ENCODE data around the gene FYCO1.
A peak's percentile ranks its signal among the peaks of the same experiment; 100 is the strongest.

The FYCO1 gene

DNA sequence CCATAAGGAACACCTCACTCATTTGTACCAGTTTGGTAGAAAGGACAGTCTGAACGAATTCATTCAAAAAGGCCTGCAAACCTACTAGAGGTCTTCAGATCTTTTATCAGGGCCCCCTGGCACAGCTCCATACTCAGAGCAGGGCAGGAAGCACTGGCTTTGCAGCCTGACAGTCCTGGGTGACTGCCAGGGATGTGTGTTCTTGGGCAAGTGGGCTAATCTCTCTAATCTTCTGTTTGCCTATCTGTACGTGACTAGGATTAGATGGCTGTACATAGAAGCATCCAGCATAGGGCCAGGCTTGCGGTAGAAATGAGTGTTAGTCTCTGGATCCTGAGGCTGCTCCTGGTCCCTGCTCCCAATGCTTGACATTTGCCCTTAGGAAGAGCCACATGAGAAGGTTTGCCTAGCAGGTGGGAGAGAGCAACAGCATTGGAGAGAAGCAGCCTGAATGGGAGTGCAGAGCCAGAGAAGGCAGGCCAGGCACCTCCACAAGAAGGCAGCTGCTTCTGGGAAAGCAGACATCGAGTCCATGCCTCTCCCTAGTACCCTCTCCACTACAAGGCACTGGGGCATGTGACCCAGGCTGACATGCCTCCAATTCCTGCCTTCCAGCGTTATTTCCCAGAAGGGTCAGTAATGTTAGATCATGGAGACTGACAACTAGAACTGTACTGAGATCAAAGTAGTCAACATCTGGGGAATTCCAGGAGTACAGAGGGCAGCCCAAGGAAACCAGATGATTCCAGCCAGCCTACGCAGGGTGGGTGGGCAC lies 53.4 kb downstream of the FYCO1 start:
- no peak for DNase-seq (ENCODE audit: low read depth)

DNA sequence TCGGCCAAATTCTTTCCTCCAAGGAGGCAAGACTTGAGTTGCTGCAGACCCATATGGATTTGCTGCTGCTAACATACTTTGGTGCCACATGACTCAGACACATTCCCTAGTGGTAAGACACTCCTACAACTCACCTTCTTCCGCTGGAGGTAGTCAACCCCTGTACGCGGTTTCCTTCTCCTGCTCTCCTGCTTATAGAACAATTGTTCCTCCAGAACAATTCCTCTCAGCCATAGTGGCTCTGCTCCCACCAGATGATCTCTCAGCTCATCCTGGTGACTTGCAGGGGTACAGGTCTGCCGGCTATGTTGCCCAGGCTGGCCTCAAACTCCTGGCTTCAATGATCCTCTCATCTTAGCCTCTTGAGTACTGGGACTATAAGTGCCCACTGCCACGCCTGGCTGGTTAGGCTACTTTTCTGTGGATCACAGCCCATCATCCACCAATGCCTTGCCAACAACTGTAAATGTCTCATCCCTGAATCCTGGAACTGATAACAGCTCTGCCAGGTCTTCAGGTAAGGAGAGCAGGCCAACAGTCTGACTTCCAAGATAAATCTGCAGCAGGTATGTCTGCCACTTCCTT lies 54.8 kb downstream of the FYCO1 start:
- no peak for DNase-seq (ENCODE audit: low read depth)

DNA sequence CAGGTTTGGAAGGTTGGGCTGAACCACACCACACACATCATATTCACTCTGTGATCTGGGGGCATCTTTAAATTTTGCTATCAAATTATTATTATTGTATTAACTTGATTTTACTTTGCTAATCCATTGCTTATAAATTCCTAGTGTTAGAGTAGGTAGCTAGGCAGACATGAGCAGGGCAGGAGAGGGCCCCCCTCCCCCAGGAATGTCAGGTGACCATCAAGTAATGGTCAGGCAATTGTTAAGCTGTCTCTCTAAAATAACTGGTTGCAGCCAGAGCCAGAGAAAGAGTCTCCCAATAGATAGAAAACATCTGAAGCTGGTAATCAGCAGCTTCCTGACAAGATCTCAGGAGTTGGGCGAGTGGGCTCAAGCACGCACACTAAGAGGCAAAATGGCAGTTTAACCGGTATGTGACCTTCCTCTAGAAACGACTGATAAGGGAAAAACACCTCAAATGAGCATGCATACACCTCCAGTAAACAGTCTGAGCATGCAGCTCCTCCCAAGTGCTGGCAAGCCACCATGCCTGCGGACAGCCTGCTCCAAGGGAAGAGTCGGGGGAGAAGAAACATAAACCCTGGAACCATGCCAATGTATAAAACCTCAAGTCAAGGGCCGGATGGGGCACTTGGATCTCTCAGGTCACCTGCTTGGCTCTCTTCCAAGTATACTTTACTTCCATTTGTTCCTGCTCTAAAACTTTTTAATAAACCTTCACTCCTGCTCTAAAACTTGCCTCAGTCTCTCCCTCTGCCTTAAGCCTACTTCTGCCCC lies 55.4 kb downstream of the FYCO1 start:
- DNase-seq (ENCODE audit: low read depth), result no peak

DNA sequence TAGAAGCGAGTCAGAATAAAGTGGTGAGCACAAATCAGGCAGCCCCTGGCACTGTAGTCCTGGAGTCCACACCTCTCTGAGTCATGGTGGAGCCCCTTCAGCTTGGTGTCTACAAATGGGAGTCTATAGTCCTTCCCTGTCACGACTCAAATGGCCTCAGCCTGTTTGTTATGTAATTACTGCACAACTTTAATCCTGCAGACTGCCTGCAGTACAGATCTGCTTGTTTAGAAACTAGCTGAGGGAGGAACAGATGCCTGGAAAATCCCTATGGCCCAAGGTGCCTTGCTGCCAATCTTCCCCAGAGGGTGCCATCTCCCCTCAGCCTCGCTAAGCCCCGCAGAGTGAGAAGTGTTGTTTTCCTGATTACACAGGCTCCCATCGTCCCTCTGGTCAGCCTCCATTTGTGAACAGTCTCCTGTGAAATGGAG lies 56.3 kb downstream of the FYCO1 start:
- DNase-seq (ENCODE audit: low read depth), result no peak

DNA sequence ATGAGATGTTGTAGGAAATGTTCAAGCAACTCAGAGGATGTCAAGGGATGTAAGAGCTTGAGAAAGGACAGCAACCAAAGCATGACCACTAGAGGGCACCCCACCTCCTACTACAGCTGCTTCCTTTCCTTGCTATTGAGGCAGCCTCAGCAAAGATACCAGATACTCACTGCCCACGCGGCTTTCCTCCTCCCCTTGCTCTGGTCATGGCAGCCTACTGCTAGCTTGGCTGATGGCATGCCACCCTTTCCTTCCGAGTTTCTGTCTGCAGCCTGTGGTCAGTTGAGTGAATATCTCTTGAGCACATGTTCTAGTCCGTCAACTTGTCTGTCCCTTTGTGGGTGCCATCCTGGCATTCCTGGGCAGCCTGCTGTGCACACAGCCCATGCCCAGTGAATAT lies 56.8 kb downstream of the FYCO1 start:
- DNase-seq (ENCODE audit: low read depth), result peak; percentile 79

DNA sequence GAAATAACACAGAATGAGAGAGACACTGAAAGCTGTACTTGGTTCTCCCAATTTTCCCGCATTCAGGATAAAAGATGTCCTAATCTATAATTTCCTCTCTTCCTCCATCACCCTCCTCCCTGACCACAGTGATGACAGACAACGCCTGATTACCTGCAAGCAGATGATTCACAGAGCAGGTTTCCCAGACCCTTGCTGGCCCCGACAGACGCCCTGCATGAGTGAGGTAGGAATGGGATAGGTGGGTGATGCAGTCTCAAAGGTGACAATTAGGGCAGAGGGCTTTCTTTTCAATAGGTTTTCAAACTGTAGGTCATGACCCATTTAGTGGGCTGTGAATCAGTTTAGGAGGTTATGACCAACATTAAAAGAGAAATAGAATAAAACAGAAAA lies 57.6 kb downstream of the FYCO1 start:
- DNase-seq (ENCODE audit: low read depth), result no peak

DNA sequence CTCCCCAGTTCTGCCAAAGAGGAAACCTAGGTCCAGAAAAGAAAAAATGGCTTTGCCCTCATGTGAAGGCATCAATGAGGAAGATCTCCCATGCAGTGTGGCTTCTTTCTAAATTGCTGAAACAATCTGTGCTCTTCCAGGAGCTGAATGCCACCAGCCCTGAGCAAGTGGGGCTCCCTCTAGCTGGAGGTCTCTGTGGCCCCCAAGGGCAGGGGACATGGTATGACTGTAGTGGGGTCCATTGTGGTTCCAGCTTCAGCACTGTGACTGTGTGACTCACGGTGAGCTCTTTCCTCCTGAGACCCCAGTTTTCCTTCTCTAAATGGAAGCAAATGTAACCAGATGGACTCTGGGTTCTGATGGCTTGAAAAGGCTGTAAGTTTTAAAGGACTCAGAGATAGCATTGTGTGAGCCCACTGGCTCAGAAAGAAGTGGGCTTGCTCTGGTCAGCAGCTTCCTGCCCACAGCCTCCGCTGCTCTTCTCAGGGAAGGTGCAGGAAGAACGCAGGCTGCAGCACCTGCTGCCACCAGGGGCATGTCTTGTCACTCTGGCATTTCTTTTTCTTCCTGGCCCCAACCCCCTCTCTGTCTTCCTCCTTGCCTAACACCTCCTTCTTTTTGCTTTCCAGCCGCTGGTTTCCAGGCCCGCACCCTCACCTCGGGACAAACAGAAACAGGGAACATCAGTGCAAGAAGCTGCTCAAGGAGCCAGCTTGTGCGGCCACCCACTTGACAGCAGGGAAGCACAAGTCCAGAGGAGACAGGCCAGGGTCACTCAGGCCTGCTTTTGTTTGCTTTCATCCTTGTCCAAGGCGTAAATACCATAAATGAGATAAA lies 58.2 kb downstream of the FYCO1 start:
- DNase-seq (ENCODE audit: low read depth), result no peak

DNA sequence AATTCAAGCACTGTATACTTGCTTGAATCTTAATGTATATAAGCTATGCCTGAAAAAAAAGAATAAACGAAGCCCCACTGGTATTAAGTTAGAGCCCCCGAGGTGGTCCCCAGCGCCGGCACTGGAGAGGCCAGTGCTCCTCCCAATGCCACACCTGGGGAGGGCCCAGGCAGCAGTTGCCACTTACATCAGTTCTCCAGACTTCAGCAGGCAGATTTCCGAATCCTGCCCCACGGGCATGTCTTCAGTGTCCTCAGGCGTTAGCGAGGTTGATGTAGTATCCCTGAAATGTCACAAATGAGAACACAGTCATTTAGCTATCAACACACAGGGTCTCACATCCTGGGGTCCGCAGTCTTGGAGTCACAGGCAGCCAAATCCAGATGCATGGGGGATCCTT lies 59.4 kb downstream of the FYCO1 start:
- DNase-seq (ENCODE audit: low read depth), result no peak

DNA sequence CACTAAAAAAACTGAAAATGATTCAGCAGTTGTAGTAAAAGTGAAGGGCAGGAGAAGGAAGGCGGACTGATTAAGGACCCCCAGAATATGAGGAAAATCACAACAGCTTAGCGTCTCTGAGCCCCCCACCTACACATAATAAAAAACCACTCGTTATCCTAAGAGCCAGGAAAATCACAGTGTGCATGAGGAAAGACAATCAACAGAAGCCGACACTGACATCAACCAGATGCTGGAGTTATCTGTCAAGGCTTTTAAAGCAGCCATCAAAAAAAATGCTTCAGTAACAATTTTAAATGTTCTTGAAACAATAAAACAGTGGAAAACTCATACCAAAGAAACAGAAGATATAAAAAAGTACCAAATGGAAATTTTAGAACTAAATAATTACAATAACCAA lies 62.0 kb downstream of the FYCO1 start:
- DNase-seq (ENCODE audit: low read depth), result no peak

DNA sequence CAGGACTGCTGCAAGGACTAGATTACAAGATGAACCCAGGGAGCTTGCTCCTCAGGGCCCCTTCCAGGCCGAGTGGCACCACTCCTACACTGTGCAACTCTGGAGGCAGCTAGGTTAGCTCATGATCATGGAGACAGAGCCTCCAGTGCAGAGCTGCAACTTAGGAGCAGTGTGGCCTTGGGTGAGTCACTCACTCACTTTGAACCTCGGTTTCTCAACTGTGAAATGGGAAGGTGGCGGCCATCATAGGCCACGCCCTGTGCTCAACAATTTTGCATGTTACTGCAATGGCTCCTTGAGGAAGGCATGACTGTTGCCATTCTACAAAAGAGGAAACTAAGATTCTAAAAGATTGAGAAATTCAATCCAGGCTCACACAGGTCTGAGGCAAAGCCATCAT lies 63.5 kb downstream of the FYCO1 start:
- DNase-seq (ENCODE audit: low read depth), result no peak

DNA sequence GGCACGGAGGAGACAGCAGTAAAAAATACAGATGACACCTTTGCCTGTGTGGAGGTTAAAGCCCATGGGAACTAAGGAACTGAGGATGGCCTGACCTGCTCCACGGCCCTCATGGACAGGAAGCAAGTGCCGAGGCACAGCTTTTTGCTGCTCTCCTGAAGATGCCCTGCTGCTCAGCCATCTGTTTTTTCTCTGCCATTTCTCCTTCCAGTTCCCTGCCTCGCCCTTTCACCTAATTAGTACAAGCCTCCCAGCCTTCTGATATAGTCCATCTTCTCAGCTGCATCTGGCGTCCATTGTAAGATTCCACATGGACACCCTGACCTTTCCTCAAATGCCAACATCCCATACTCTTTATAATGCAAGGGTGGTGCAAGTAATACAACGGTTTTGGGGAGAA lies 64.1 kb downstream of the FYCO1 start:
- no peak for DNase-seq (ENCODE audit: low read depth)

DNA sequence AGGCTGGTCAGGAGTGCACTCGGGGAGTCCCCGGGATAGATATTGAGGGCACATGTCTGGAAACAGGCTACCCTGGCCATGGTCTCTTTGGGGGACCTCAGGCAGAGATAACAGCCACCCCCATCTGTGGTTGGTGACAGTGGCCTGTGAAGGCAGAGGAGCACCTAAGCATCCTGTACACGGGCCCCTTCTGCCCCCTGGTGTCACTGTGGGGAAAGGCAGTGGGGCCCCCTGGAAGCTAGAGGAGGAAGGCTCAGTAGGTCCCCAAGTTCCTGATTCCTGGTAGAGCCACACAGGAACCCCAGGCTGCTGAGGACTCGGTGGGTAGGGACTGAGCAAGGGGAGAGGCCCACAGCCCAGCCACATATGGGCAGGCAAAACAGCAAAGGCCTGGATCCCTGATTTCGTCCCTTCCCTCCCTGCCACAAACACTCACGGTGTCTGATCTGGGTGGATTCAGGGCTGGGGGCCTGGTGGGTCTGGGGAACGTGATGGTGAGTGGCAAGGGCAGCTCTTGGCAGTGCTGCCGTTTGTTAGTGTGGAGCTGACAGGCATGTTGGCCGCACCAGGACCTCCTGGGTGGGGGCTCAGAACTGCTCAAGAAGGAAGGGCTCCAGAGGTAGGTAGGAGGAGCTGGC lies 66.5 kb downstream of the FYCO1 start:
- DNase-seq (ENCODE audit: low read depth), result peak; percentile 50

DNA sequence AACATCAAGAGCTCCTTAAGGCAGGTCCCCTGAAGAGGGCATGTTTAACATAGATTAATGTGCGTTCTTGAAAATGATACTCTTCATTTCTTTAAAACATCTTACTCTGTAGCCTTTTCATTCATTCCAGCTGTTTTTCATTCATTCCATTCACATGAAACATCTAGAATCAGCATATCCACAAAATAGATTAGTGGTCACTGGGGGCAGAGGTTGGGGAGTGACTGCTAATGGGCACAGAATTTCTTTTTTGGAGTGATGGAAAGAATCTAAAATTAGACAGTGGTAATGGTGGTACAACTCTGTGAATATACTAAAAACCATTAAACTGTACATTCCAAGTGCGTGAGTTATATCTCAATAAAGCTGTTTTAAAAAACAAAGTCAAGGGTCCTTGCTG lies 67.7 kb downstream of the FYCO1 start:
- no peak for DNase-seq (ENCODE audit: low read depth)

DNA sequence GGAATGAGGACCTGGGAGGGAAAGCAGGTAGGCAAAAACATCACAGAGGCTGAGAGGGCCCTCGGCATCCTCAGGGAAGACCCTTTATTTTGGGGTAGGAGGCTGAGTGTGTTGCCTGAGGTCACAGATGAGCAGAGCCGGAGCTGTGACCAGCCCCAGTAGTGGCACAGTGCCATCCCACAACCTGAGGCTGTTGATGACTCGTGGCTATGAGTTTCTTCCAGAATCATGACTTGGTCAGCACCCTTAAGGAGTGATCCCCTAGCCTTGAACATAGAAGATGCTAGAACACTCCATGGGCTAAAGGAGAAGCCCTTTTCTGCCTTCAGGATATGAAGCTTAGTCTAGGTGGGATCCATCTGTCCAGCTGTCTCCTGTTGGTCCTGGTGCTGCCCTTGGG lies 71.9 kb downstream of the FYCO1 start:
- no peak for DNase-seq (ENCODE audit: low read depth)

DNA sequence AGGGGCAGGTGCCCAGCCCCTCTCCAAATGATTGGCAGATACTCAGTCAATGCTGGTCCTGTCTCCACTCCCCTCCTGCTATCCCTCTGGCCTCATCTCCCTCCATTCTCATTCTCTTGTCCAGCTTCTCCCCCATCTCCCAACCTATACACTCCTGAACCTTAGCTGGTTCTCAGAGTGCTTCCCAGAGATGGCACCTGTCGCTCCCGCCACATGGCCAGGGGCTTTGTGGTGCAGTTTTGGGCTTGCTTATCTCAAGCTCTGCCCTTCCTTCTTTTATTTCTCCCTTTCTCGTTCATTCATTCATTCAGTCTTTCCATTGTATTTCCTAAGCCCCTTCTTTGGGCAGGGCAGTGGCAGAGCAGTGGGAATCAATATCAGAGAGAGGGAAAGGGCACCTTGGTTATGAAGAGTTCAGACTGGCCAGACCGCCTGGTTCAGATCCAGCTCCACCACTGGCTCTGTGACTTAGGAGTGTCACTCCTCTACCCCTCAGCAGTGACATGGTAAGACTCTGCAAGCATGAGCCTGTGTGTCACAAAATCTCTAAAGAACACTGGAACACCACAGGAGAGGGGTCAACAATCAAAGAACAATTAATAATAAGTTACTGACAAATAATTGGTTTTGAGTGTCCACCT lies 72.6 kb downstream of the FYCO1 start:
- DNase-seq (ENCODE audit: low read depth), result no peak

DNA sequence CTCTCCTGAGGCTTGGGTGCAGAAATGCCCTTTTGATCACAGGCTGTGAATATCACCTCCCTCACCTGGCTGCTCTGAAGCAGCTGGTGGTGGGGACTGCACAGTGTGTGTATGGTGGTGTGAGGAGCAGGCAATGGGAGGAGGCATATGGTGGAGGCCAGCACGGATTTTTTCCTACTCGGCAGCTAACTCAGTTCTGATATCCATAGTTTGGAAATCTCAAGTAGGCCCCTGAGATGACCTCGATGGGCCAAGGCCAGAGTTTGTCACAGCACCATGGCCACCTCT lies 73.6 kb downstream of the FYCO1 start:
- no peak for DNase-seq (ENCODE audit: low read depth)

DNA sequence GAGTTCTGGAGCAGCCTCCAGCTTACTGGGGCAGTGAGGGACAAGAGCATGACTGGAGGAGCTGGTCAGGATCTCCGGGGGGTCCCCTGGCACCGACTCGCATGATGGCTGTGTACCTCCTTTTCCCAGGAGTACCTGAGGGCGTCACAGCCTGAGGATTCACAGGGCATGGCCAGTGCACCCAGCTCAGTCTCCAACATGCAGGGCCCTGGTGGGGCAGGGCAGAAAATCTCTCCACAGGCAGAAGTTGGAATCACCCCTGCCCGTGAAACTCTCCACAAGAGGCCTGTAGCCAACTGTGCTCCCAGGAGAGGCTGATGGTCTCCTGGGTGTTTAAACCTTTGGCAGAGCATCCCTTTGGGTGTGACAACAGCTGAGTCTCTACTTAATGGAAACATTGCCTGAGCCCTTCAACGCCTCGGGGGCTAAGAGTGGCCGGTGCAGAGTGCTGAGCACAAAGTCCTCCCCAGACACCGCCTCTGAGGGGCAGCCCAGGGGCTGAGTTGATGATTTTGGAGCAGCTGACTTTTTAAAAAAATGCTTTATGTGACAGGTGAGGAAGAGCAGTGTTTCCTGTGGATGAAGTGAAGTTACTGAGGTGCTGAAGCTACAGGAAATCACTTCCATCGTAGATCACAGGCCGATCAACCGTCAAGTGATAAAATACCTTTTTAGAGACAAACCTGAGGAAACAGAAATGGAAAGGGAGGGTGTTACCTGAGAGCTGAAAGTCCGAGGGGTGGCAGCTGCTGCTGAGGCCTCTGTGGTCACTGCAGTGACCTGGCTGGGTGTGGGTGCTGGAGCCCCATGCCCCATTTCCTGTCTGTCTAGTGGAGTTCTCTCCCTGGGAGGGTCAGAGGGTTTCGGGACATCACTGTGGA lies 74.2 kb downstream of the FYCO1 start:
- DNase-seq (ENCODE audit: low read depth), result no peak

DNA sequence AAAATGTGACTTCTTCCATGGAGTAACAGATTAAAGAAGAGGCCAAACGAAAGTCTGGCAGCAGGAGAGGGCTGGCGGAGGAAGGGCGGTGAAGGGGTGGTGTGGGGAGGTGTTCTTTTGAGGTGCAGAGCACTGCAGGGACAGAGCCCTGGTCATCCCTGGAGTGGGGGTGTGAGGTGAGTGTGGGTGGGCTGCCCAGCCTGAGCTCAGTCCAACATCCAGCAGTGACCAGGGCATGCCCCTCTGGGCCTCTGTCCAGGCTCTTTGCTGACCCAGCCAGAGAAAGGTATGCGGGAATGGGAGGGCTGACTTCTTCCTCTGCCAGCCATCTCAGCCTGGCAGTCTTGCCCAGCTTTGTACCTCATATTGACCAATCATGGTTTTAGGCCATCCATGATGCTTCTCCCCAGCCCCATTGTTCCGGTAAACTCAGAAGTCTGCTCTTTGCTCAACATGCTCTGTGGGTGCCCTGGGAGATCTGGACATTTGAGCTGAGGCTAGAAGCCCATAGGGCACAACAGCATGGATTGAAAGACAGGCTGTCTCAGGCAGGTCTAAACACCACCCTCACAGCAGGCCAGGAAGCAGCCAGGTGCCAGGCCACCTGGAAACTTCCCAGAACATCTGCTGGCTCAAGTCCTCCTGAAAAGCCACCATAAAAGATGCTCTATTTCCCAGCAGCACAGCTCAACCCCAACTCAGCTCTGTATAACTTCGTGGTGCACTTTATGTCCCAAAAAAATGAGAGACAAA lies 78.3 kb downstream of the FYCO1 start:
- no peak for DNase-seq (ENCODE audit: low read depth)

DNA sequence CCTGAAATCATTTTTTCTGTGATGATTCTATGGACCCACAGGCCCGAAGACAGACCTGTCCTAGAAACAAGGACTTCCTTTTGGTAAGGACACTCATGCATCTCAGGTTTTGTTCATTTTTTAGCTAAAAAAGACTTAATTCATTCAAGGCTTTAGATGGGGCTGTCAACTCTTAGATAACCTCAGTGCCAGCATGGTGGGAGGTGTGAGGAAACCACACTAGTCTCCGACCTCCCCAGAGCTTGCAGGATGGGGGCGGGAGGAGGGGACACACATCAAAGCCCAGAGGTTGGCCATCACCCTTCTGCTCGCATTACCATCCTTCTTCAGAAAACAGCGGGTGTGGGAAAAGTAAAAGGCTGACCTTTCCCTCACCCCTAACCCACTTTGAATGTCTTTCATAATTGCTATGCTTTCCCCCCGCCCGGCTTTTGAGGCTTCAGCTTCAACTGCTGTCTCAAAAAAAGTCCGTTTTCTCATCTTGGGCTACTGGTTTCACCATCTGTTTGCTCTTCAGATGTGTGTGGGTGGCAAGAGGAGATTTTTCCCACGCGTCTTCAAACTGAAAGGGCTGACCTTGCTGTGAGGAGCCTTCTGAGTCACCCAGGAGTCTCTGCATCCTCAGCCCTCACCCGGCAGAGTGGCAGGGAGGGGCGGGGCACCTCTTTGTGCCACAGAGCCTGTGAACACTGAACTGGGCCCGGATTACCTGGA lies 79.9 kb downstream of the FYCO1 start:
- peak; percentile 71 for DNase-seq (ENCODE audit: low read depth)
